ENCODE measurements around the gene RPL10. TPM values are rescaled to one million over a fixed set of nuclear protein-coding genes. Genes with fewer than 3 reads are reported as not detected.

Gene RPL10
- total and polyA plus RNA-seq, 2 of the 8 experiments (the other 6 are each of a cell fraction or from before 2014, with no cell fraction given), result 2,633 to 4,293 TPM

- Histone ChIP-seq H2BK12ac (ENCODE audit: low read depth, low read length) (no peak overlapping the region), H4K5ac (ENCODE audit: insufficient read length, low read depth, low read length) (no peak overlapping the region), H3K18ac (ENCODE audit: extremely low read depth, low read length) (no peak overlapping the region), H2AK5ac (ENCODE audit: low read depth, low read length) (no peak overlapping the region), H3K9me3 (ENCODE audit: insufficient read depth in 2 of 2, low read depth in 1 of 2, low read length in 1 of 2) (no peaks in the 10 kb centered on the region), H3K79me1 (ENCODE audit: low read depth, low read length) (no peaks in the 10 kb centered on the region), H2BK20ac (ENCODE audit: low read length) (no peak overlapping the region), H3K23me2 (ENCODE audit: low read depth, low read length) (no peaks in the 10 kb centered on the region), H3K14ac (ENCODE audit: insufficient read length) (no peak overlapping the region), H3K4ac (replicated peaks; ENCODE audit: insufficient read length, low read depth, low read length) (no peak overlapping the region), H4K20me1 (replicated peaks in 1 of 2; ENCODE audit: control insufficient read depth in 1 of 2, insufficient read depth in 2 of 2, low read length in 2 of 2) (peaks cover 0 to 36% of the 10 kb centered on the region in 2 experiments), H2BK5ac (ENCODE audit: low read depth, low read length) (no peak overlapping the region), H3K79me2 (ENCODE audit: control insufficient read depth in 1 of 2, insufficient read depth in 2 of 2, low read length in 2 of 2) (no peaks in the 10 kb centered on the region), H3K4me2 (ENCODE audit: insufficient read depth in 1 of 2, low read depth in 2 of 2, low read length in 2 of 2) (no peak overlapping the region), H2BK120ac (replicated peaks; ENCODE audit: low read depth, low read length) (no peak overlapping the region), H3K4me3 (ENCODE audit: extremely low read depth in 1 of 4, insufficient read depth in 2 of 4, low read depth in 3 of 4, low read length in 4 of 4) (no peak overlapping the region), H2AFZ (ENCODE audit: low read length) (no peak overlapping the region), H4K91ac (replicated peaks; ENCODE audit: insufficient read length, low read length) (no peak overlapping the region), H3K23ac (ENCODE audit: insufficient read length) (no peak overlapping the region), H3K27ac (ENCODE audit: low read depth, low read length) (no peak overlapping the region), H3K36me3 (ENCODE audit: control insufficient read depth in 2 of 4, insufficient read depth in 4 of 4, low read length in 3 of 4) (peaks cover 41 to 99% (median 82%) of the 10 kb centered on the region in 4 experiments), H4K8ac (ENCODE audit: extremely low read depth, insufficient read depth, low read length) (no peak overlapping the region; the same call in 1 of the 2 replicates), H2BK15ac (ENCODE audit: low read length) (no peak overlapping the region), H3K56ac (replicated peaks; ENCODE audit: insufficient read length, low read depth, low read length) (no peak overlapping the region), H3K27me3 (replicated peaks in 1 of 4; ENCODE audit: control insufficient read depth in 3 of 4, extremely low read depth in 1 of 4, insufficient read depth in 3 of 4, low read length in 3 of 4) (no peaks in the 10 kb centered on the region), H3K4me1 (replicated peaks in 1 of 4; ENCODE audit: control insufficient read depth in 3 of 4, insufficient read depth in 4 of 4, low read length in 3 of 4) (no peaks in the 10 kb centered on the region), H3K9ac (replicated peaks in 1 of 4; ENCODE audit: extremely low read depth in 1 of 4, low read depth in 3 of 4, low read length in 3 of 4) (no peak overlapping the region)
- no peak for FAIRE-seq
- WGBS, 2 experiments (ENCODE audit: extremely low coverage in 1 of 2, insufficient coverage in 1 of 2, insufficient read length in 1 of 2, insufficient replicate concordance in 2 of 2, low coverage in 1 of 2, low lambda C conversion rate in 2 of 2, missing lambda C conversion rate in 1 of 2), result 95% methylated on average over 9 of the region's 24 CpGs; no CpG with 5 or more reads in 1 of the 2 experiments
- POLR2A ChIA-PET (ENCODE audit: partially characterized antibody), result interaction anchor here (1.9 to 15.6 kb wide), 3 partner anchors 12 to 48 kb away, joined by 5 to 348 read pairs (median 8); no protein-coding TSS in a partner anchor
- CTCF ChIA-PET (ENCODE audit: partially characterized antibody), result interaction anchor here (1.5 kb wide), 1 partner anchor 12 kb away, joined by 4 read pairs; no protein-coding TSS in a partner anchor
- DNase-seq (ENCODE audit: low read depth in 1 of 2, low spot score in 2 of 2), result no peak
- no peak for TF ChIP-seq SAP30 (IDR thresholded peaks at IDR 0.05; ENCODE audit: insufficient read depth, insufficient replicate concordance, low read length)
- TF ChIP-seq POLR2A (IDR thresholded peaks at IDR 0.05; ENCODE audit: control extremely low read depth in 1 of 2, low read depth in 2 of 2, low read length in 2 of 2), result peak in 1 of 2 experiments; percentile 32; a peak in 1 of 3 replicates
Measured at GRCh38 chrX:154353172-154353843, 44.9 kb upstream of the RPL10 start.
